ENCODE measurements around the gene MICALL2. TPM values are rescaled to one million over a fixed set of nuclear protein-coding genes. Genes with fewer than 3 reads are reported as not detected.

Gene MICALL2
- total RNA-seq, 1 donor from 2014 or later, result 13.9 TPM

DNA sequence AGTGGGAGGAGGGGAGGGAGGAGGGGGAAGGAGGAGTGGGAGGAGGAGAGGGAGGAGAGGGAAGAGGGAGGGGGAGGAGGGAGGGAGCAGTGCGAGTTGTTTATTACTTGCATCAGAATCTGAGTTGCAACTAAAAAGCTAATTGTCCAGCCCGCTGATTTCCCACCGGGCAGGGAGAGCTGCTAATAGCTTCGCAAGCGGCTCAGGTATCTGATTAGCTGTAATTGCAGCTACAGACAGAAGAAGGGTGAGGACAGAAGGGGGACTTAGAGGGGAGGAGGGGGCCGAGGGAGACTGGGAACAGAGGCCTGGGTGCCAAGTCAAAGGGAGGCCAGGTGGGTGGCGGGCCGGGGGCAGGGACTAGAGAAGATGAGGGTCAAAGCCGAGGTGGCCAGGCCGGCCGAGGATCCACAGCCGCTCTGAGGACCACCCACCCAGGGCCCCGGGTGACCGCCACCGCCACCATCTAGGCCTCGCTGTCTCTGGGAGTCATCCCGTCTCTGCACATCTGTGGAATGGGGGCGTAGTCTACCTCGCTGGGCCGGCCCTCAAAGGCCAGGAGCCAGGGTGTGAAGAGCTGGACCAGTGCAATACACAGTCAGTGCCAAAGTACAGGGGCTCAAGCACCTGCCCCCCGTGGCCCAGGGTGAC lies 54.2 kb downstream of the MICALL2 start:
- DNase-seq (ENCODE audit: low spot score, unreplicated experiment), result no peak
- no peak overlapping the region for H3K4me3 Mint-ChIP-seq (ENCODE audit: low read depth)
- H3K36me3 Mint-ChIP-seq (ENCODE audit: insufficient read depth), result no peaks in the 10 kb centered on the region
- TF ChIP-seq CTCF (IDR thresholded peaks at IDR 0.05; ENCODE audit: unreplicated experiment), result no peak
- H3K4me1 Mint-ChIP-seq (ENCODE audit: low read depth), result peaks cover 4% of the 10 kb centered on the region
- H3K27me3 Mint-ChIP-seq, result peaks cover 63% of the 10 kb centered on the region
- no peak overlapping the region for H3K27ac Mint-ChIP-seq
- no peaks in the 10 kb centered on the region for H3K9me3 Mint-ChIP-seq (ENCODE audit: low read depth)

- H3K9me3 Mint-ChIP-seq (ENCODE audit: low read depth), result no peaks in the 10 kb centered on the region
- H3K27ac Mint-ChIP-seq, result no peak overlapping the region
- DNase-seq (ENCODE audit: low spot score, unreplicated experiment), result no peak
- H3K4me1 Mint-ChIP-seq (ENCODE audit: low read depth), result peaks cover 4% of the 10 kb centered on the region
- H3K4me3 Mint-ChIP-seq (ENCODE audit: low read depth), result peak overlapping the region; percentile 37
- H3K36me3 Mint-ChIP-seq (ENCODE audit: insufficient read depth), result no peaks in the 10 kb centered on the region
- no peak for TF ChIP-seq CTCF (IDR thresholded peaks at IDR 0.05; ENCODE audit: unreplicated experiment)
- peaks cover 64% of the 10 kb centered on the region for H3K27me3 Mint-ChIP-seq
These were observed 54.8 kb downstream of the MICALL2 start for GRCh38 chr7:1404460-1404809.

DNA sequence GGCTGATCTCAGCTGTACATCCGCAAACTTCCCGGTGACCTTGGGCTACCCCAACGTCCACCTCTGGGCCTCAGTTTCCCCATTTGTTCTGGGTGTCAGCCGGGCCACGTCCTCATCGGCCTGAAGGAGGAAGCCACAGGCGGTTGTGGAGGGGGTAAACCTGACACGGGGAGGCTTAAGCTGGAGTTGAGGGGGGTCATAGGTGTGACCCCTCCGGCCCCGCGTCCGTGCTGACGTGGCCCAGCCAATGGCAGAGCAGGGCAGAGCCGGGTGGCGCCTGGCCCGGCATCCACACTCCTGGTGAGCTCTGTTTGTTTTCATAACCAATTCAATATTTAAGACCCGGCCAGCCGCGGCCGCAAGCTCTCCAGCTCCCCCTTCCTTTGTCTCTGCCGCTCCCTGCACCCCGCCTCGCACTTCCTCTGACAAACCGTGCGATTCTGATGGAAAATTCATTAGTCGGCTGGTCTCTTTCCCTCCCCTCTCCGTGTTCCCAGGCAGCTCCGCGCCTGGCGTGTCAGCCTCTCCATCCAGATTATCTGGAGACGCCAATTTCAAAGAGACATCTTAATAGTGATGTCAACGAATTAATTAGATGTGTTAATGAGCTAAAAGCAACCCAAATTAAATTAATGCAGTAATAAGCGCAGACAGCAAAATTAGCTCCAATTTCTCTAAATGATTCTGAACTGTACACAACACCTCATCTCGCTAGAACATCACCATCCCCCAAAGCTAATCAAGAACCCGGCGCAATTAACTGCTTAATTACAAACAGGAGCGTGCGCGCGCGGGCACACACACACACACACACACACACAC lies 55.4 kb downstream of the MICALL2 start:
- no peak overlapping the region for H3K27ac Mint-ChIP-seq
- H3K36me3 Mint-ChIP-seq (ENCODE audit: insufficient read depth), result no peaks in the 10 kb centered on the region
- TF ChIP-seq CTCF (IDR thresholded peaks at IDR 0.05; ENCODE audit: unreplicated experiment), result no peak
- peaks cover 65% of the 10 kb centered on the region for H3K27me3 Mint-ChIP-seq
- peaks cover 4% of the 10 kb centered on the region for H3K4me1 Mint-ChIP-seq (ENCODE audit: low read depth)
- no peak for DNase-seq (ENCODE audit: low spot score, unreplicated experiment)
- peak overlapping the region; percentile 37 for H3K4me3 Mint-ChIP-seq (ENCODE audit: low read depth)
- no peaks in the 10 kb centered on the region for H3K9me3 Mint-ChIP-seq (ENCODE audit: low read depth)

DNA sequence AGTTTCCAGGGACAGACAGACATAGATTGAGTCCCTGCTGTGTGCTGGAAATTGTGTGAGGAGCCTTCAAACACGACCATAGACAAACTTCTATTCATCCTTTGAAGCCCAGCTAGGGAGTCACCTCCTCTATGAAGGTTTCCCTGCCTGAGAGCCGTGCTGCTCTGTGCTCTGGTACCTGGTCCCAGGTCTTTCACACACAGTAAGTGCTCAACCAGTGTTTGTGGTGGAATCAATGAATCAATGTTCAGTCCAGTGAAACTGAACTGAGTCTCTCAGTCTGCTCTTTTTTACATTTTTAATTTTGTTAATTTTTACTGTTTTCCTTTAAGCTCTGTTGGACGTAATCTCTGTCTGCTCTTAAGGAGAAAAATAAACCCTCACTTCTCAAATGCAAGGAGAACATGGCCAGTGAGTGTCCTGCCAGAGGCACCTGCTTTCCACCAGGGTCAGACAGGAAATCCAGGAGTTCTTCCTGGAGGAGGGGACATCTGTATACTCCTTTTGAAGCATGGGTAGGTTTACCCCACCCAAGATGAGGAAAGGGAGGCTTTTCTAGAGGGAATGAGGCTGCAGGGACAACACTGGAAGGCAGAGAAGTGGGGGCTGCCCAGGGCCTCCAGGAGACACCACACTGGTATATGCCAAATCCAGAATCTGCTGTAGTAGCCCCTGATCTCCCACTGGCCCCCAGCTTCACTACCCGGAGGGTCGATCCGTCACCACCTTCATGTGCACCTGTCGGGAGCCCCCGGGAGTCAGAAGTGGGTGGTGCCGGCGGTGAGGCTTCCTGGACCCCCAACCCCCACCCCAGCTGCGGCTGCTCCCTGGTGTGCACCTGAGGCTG lies 56.3 kb downstream of the MICALL2 start:
- H3K27me3 Mint-ChIP-seq, result peaks cover 68% of the 10 kb centered on the region
- DNase-seq (ENCODE audit: low spot score, unreplicated experiment), result no peak
- no peaks in the 10 kb centered on the region for H3K36me3 Mint-ChIP-seq (ENCODE audit: insufficient read depth)
- H3K4me1 Mint-ChIP-seq (ENCODE audit: low read depth), result peaks cover 4% of the 10 kb centered on the region
- H3K9me3 Mint-ChIP-seq (ENCODE audit: low read depth), result no peaks in the 10 kb centered on the region
- TF ChIP-seq CTCF (IDR thresholded peaks at IDR 0.05; ENCODE audit: unreplicated experiment), result no peak
- H3K27ac Mint-ChIP-seq, result no peak overlapping the region
- no peak overlapping the region for H3K4me3 Mint-ChIP-seq (ENCODE audit: low read depth)

- H3K27ac Mint-ChIP-seq, result no peak overlapping the region
- no peak for TF ChIP-seq CTCF (IDR thresholded peaks at IDR 0.05; ENCODE audit: unreplicated experiment)
- H3K27me3 Mint-ChIP-seq, result peaks cover 72% of the 10 kb centered on the region
- DNase-seq (ENCODE audit: low spot score, unreplicated experiment), result no peak
- H3K36me3 Mint-ChIP-seq (ENCODE audit: insufficient read depth), result no peaks in the 10 kb centered on the region
- no peaks in the 10 kb centered on the region for H3K9me3 Mint-ChIP-seq (ENCODE audit: low read depth)
- no peak overlapping the region for H3K4me3 Mint-ChIP-seq (ENCODE audit: low read depth)
- H3K4me1 Mint-ChIP-seq (ENCODE audit: low read depth), result peaks cover 4% of the 10 kb centered on the region
These were observed 57.0 kb downstream of the MICALL2 start for GRCh38 chr7:1402110-1402790.
